NT2/D1 (cell line): Measurements from ENCODE around the gene APOBEC3H.
A peak's percentile ranks its signal among the peaks of the same experiment; 100 is the strongest.

ENCODE experiments used
- DNase-seq: peaks from one replicate; pipeline ENCODE4 v3.0.0-alpha.2; 2011; ENCODE audit warnings: low read depth, low spot score
- H3K27me3 ChIP-seq: 2 replicates; pipeline ENCODE4 v1.6.0; 2011; ENCODE audit warnings: mild to moderate bottlenecking; ENCODE audit not compliant: insufficient read length, insufficient read depth
- H3K36me3 ChIP-seq: 2 replicates; pipeline ENCODE4 v1.6.1; 2011; ENCODE audit warnings: mild to moderate bottlenecking, low read length, mixed read lengths; ENCODE audit not compliant: insufficient read depth, insufficient read length
- H3K4me1 ChIP-seq: 2 replicates; pipeline ENCODE4 v1.5.1; 2011; ENCODE audit not compliant: insufficient read depth, insufficient read length
- H3K4me3 ChIP-seq: 2 replicates; pipeline ENCODE4 v1.5.1; 2011; ENCODE audit warnings: low read depth; ENCODE audit not compliant: insufficient read length
- H3K9ac ChIP-seq: 2 replicates; pipeline ENCODE4 v1.6.0; 2011; ENCODE audit warnings: low read depth; ENCODE audit not compliant: insufficient read length
- H3K9me3 ChIP-seq: 2 replicates; pipeline ENCODE4 v1.5.1; 2011; ENCODE audit warnings: mild to moderate bottlenecking, low read length; ENCODE audit not compliant: insufficient read depth
- SUZ12 ChIP-seq: IDR thresholded peaks from 2 replicates; pipeline ENCODE4 v1.6.1; 2011; ENCODE audit not compliant: insufficient read length, insufficient read depth; ENCODE audit errors: extremely low read depth
- YY1 ChIP-seq: IDR thresholded peaks from 2 replicates; pipeline ENCODE4 v1.6.1; 2011; ENCODE audit not compliant: insufficient read length, insufficient read depth
- ZNF274 ChIP-seq: IDR thresholded peaks from 2 replicates; pipeline ENCODE4 v1.6.1; 2011; ENCODE audit warnings: mild to moderate bottlenecking, low read depth, low read length

APOBEC3H gene

GRCh38 chr22:39134366-39135091, 37.5 kb downstream of the APOBEC3H start:
- H3K27me3 ChIP-seq, result no peaks in the 10 kb centered on the region
- no peak for DNase-seq
- no peaks in the 10 kb centered on the region for H3K36me3 ChIP-seq
- TF ChIP-seq YY1 (no peak), SUZ12 (no peak), ZNF274 (no peak)
- no peaks in the 10 kb centered on the region for H3K9me3 ChIP-seq
- H3K4me1 ChIP-seq, result peaks cover 12% of the 10 kb centered on the region
- H3K9ac ChIP-seq, result peak overlapping the region; percentile 36
- H3K4me3 ChIP-seq, result no peak overlapping the region

- Histone ChIP-seq H3K9ac (peak overlapping the region; percentile 36), H3K4me3 (no peak overlapping the region), H3K4me1 (peaks cover 11% of the 10 kb centered on the region), H3K9me3 (no peaks in the 10 kb centered on the region), H3K36me3 (no peaks in the 10 kb centered on the region), H3K27me3 (no peaks in the 10 kb centered on the region)
- no peak for TF ChIP-seq YY1
- no peak for TF ChIP-seq SUZ12
- TF ChIP-seq ZNF274, result no peak
- DNase-seq, result no peak
These were observed 38.2 kb downstream of the APOBEC3H start for GRCh38 chr22:39135092-39135896.

- H3K27me3 ChIP-seq, result no peaks in the 10 kb centered on the region
- peaks cover 6% of the 10 kb centered on the region for H3K4me1 ChIP-seq
- H3K9ac ChIP-seq, result no peak overlapping the region
- no peaks in the 10 kb centered on the region for H3K9me3 ChIP-seq
- no peak overlapping the region for H3K4me3 ChIP-seq
- no peaks in the 10 kb centered on the region for H3K36me3 ChIP-seq
- TF ChIP-seq SUZ12 (no peak), YY1 (no peak), ZNF274 (no peak)
- no peak for DNase-seq
These were observed 39.3 kb downstream of the APOBEC3H start for GRCh38 chr22:39136317-39136716.

- TF ChIP-seq ZNF274 (no peak), YY1 (no peak), SUZ12 (no peak)
These were observed 41.4 kb downstream of the APOBEC3H start for GRCh38 chr22:39138357-39138997.

GRCh38 chr22:39139933-39140332, 42.9 kb downstream of the APOBEC3H start:
- TF ChIP-seq ZNF274, result no peak
- TF ChIP-seq SUZ12, result no peak
- TF ChIP-seq YY1, result no peak
- Histone ChIP-seq H3K4me3 (no peak overlapping the region), H3K4me1 (peaks cover 9% of the 10 kb centered on the region), H3K27me3 (peaks cover 5% of the 10 kb centered on the region), H3K9ac (no peak overlapping the region), H3K36me3 (no peaks in the 10 kb centered on the region), H3K9me3 (no peaks in the 10 kb centered on the region)
- DNase-seq, result no peak

More at GRCh38 chr22:39138357-39138997, 41.4 kb downstream of the APOBEC3H start:
- H3K36me3 ChIP-seq, result no peaks in the 10 kb centered on the region
- no peak overlapping the region for H3K4me3 ChIP-seq
- no peak for DNase-seq
- H3K9me3 ChIP-seq, result no peaks in the 10 kb centered on the region
- H3K27me3 ChIP-seq, result no peaks in the 10 kb centered on the region
- H3K4me1 ChIP-seq, result peaks cover 4% of the 10 kb centered on the region
- no peak overlapping the region for H3K9ac ChIP-seq

GRCh38 chr22:39142088-39142680, 45.1 kb downstream of the APOBEC3H start:
- Histone ChIP-seq H3K9me3 (no peaks in the 10 kb centered on the region), H3K36me3 (no peaks in the 10 kb centered on the region), H3K4me1 (peaks cover 12% of the 10 kb centered on the region), H3K27me3 (peaks cover 5% of the 10 kb centered on the region), H3K4me3 (no peak overlapping the region), H3K9ac (no peak overlapping the region)
- TF ChIP-seq ZNF274, result no peak
- no peak for TF ChIP-seq SUZ12
- no peak for TF ChIP-seq YY1
- DNase-seq, result no peak
